Endothelial cell of umbilical vein (primary cell): ENCODE data around the gene MBD1. TPM values are rescaled to one million over a fixed set of nuclear protein-coding genes. Genes with fewer than 3 reads are reported as not detected.
"Not testable (repeated sequence)": the region's sequence is repeated elsewhere in the genome, so short reads cannot be mapped to it uniquely, and the experiment has no call there.

Experiments
- BruUV-seq: library from RNA; stranded (reverse); fragments of 400-500 nt; replicated peaks from 2 replicates; lab custom pipeline; 2021; lab: Mats Ljungman, UMichigan
- CTCF ChIA-PET: fragments of 300-600, 350-600 bp; sonication (Branson Sonifier 250); formaldehyde crosslinking; loops from one replicate; lab custom pipeline; 2021; ENCODE audit warnings: antibody characterized with exemption, inconsistent platforms; lab: Charles Lee
- POLR2A ChIA-PET: fragments of 300-600, 350-600 bp; sonication (Branson Sonifier 250); formaldehyde crosslinking; loops from one replicate; lab custom pipeline; 2021; ENCODE audit warnings: antibody characterized with exemption, inconsistent platforms; lab: Charles Lee
- DNase-seq: peaks from one replicate; pipeline ENCODE4 v3.0.0-alpha.2; 2011; ENCODE audit warnings: low read depth, low spot score
- FAIRE-seq: peaks from 2 replicates; lab custom pipeline; 2011; peaks lifted over from hg19 to GRCh38; lab: Jason Lieb, UNC
- H2AFZ ChIP-seq: 2 replicates; pipeline ENCODE4 v1.6.0; 2012; ENCODE audit warnings: low read depth, low read length, control low read depth, inconsistent platforms
- H3K27ac ChIP-seq: 2 replicates; pipeline ENCODE4 v1.5.1; 2011; ENCODE audit warnings: low read depth, mild to moderate bottlenecking, control low read depth, low read length, moderate library complexity; ENCODE audit not compliant: insufficient read depth
- H3K27me3 ChIP-seq, 2 experiments: 2 replicates each; pipeline versions ENCODE4 v1.6.0 to v1.6.1; 2011; ENCODE audit warnings: low read length in 2 of 2, mixed read lengths in 1 of 2; ENCODE audit not compliant: control insufficient read depth in 2 of 2, insufficient read depth in 2 of 2
- H3K36me3 ChIP-seq, 2 experiments: 2 replicates in 1 of 2; 3 replicates in 1 of 2; pipeline ENCODE4 v1.5.1; 2011; ENCODE audit warnings: low read length in 2 of 2, mild to moderate bottlenecking in 1 of 2, moderate library complexity in 1 of 2; ENCODE audit not compliant: control insufficient read depth in 2 of 2, insufficient read depth in 2 of 2; ENCODE audit errors: extremely low read depth in 1 of 2
- H3K4me1 ChIP-seq: 3 replicates; pipeline ENCODE4 v1.5.1; 2011; ENCODE audit warnings: mild to moderate bottlenecking, low read length; ENCODE audit not compliant: control insufficient read depth, insufficient read depth; ENCODE audit errors: extremely low read depth
- H3K4me2 ChIP-seq: 2 replicates; pipeline ENCODE4 v1.6.1; 2011; ENCODE audit warnings: low read length, control low read depth, mixed read lengths; ENCODE audit not compliant: insufficient read depth
- H3K4me3 ChIP-seq, 3 experiments: fragments of 200-600 bp in 1 of 3; sonication (generic), shearing (Covaris generic) in 1 of 3; replicated peaks in 1 of 3; 2 replicates each; pipeline ENCODE4 v1.5.1; 2011 to 2016; ENCODE audit warnings: control low read depth in 3 of 3, low read length in 3 of 3, mild to moderate bottlenecking in 2 of 3, inconsistent platforms in 1 of 3, low read depth in 1 of 3, moderate library complexity in 1 of 3; ENCODE audit not compliant: insufficient read depth in 1 of 3
- H3K79me2 ChIP-seq: 2 replicates; pipeline ENCODE4 v1.6.0; 2012; ENCODE audit warnings: low read length, inconsistent platforms; ENCODE audit not compliant: control insufficient read depth, insufficient read depth
- H3K9ac ChIP-seq: replicated peaks from 2 replicates; pipeline ENCODE3; 2011; ENCODE audit warnings: low read length, control low read depth; ENCODE audit not compliant: insufficient read depth; ENCODE audit errors: extremely low read depth
- H3K9me1 ChIP-seq: replicated peaks from 3 replicates; pipeline ENCODE4 v1.6.0; 2011; ENCODE audit warnings: mild to moderate bottlenecking, low read length; ENCODE audit not compliant: control insufficient read depth, insufficient read depth; ENCODE audit errors: extremely low read depth
- H3K9me3 ChIP-seq: replicated peaks from 2 replicates; pipeline ENCODE4 v1.5.1; 2012; ENCODE audit warnings: low read length, inconsistent platforms; ENCODE audit not compliant: control insufficient read depth, insufficient read depth
- H4K20me1 ChIP-seq: replicated peaks from 2 replicates; pipeline ENCODE3; 2011; ENCODE audit warnings: mild to moderate bottlenecking, low read length; ENCODE audit not compliant: control insufficient read depth, insufficient read depth; ENCODE audit errors: extremely low read depth
- CTCF ChIP-seq, 2 donors: IDR thresholded peaks; 1 replicate in 1 of 2; 2 replicates in 1 of 2; pipeline ENCODE4 v1.5.1; 2011; ENCODE audit warnings: low read length in 2 of 2, mild to moderate bottlenecking in 2 of 2, moderate library complexity in 2 of 2, control low read depth in 1 of 2, inconsistent platforms in 1 of 2, low read depth in 1 of 2; ENCODE audit not compliant: insufficient read depth in 1 of 2; ENCODE audit errors: extremely low read depth in 1 of 2
- EZH2 ChIP-seq: IDR thresholded peaks from 2 replicates; pipeline ENCODE4 v1.6.1; 2012; ENCODE audit warnings: borderline replicate concordance, low read depth, mild to moderate bottlenecking, moderate library complexity, low read length, inconsistent platforms; ENCODE audit not compliant: severe bottlenecking
- FOS ChIP-seq: IDR thresholded peaks from 2 replicates; pipeline ENCODE4 v1.6.1; 2011; ENCODE audit warnings: mild to moderate bottlenecking, low read length, moderate library complexity, borderline replicate concordance; ENCODE audit not compliant: insufficient read depth
- GATA2 ChIP-seq: IDR thresholded peaks from 2 replicates; pipeline ENCODE4 v1.7.0; 2011; ENCODE audit warnings: low read depth, mild to moderate bottlenecking, moderate library complexity, mixed read lengths, low read length; ENCODE audit not compliant: insufficient read length, insufficient read depth
- JUN ChIP-seq: IDR thresholded peaks from 2 replicates; pipeline ENCODE4 v1.6.1; 2011; ENCODE audit warnings: borderline replicate concordance, low read depth; ENCODE audit not compliant: insufficient read length, insufficient read depth
- MYC ChIP-seq: IDR thresholded peaks from one replicate; pipeline ENCODE4 v1.6.1; 2011; ENCODE audit warnings: mild to moderate bottlenecking, low read depth, low read length
- POLR2A ChIP-seq: IDR thresholded peaks from 2 replicates; pipeline ENCODE4 v1.6.1; 2012; ENCODE audit warnings: low read depth, mild to moderate bottlenecking, control low read depth, low read length
- POLR2AphosphoS5 ChIP-seq: IDR thresholded peaks from 2 replicates; pipeline ENCODE4 v1.6.1; 2012; ENCODE audit warnings: low read depth, mild to moderate bottlenecking, control low read depth, low read length, moderate library complexity; ENCODE audit not compliant: insufficient read depth
- dilution Hi-C: fragments of 300-500 bp; cut with MboI; formaldehyde crosslinking; loops from one replicate; pipeline ENCODE4 v1.15.0; 2019; ENCODE audit warnings: low sequenced_read_pairs; ENCODE audit not compliant: extremely low pct_ligation_motif_present
- intact Hi-C: fragments of 100-400 bp; cut with micrococcal nuclease; formaldehyde crosslinking; loops from one replicate; pipeline ENCODE4 v1.10.0; 2022
- polyA plus RNA-seq, 4 experiments: library from polyadenylated mRNA; depleted of rRNA in 3 of 4; stranded (reverse) in 3 of 4; unstranded in 1 of 4; fragments of >200 nt; gene quantifications; 2 replicates each; pipeline versions ENCODE4 v1.2.1 to v1.2.3, GENCODE V29; 2011 to 2012; ENCODE audit warnings: missing spikeins in 1 of 4
- total RNA-seq: library from RNA; stranded (reverse); gene quantifications from 2 replicates; pipeline ENCODE4 v1.2.3, GENCODE V29; 2021
- TF ChIP-seq, protein P1 (sequence below): IDR thresholded peaks from 2 replicates; pipeline ENCODE4 v1.6.1; 2011; ENCODE audit not compliant: insufficient read depth, insufficient read length

The MBD1 gene
- total and polyA plus RNA-seq, 2 donors (not counting 3 experiments of a cell fraction or from before 2014, with no cell fraction given), result 57.2 to 77.5 TPM

DNA sequence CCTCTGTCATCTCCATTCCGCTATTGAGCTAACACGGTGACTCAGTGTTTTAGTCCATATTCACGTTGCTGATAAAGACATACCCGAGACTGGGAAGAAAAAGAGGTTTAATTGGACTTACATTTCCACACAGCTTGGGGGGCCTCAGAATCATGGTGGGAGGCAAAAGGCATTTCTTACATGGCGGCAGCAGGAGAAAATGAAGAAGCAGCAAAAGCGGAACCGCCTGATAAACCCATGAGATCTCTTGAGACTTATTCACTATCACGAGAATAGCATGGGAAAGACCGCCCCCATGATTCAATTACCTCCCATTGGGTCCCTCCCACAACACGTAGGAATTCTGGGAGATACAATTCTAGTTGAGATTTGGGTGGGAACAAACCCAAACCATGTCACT, 28.8 kb upstream of the MBD1 start:
- dilution Hi-C loops, result no loop called here

GRCh38 chr18:50308851-50309250, 27.5 kb upstream of the MBD1 start:
- H3K9ac ChIP-seq, H3K27ac ChIP-seq, H3K4me1 ChIP-seq, POLR2A ChIA-PET, H3K4me2 ChIP-seq, H3K9me3 ChIP-seq, dilution Hi-C loops, H4K20me1 ChIP-seq, H3K79me2 ChIP-seq, BruUV-seq, H3K9me1 ChIP-seq, intact Hi-C loops, DNase-seq, FAIRE-seq, H3K36me3 ChIP-seq, H2AFZ ChIP-seq, H3K4me3 ChIP-seq: not testable (repeated sequence)
- CTCF ChIA-PET, result interaction anchor here (1.1 kb wide), 1 partner anchor 48 kb away, joined by 4 read pairs; no protein-coding TSS in a partner anchor
- peaks cover 6 to 17% of the 10 kb centered on the region in 2 experiments for H3K27me3 ChIP-seq

More for the DNA sequence above, 28.8 kb upstream of the MBD1 start:
- no peak overlapping the region for H3K9ac ChIP-seq
- H3K27ac ChIP-seq, result no peak overlapping the region
- no peak overlapping the region for H3K4me3 ChIP-seq
- TF ChIP-seq MYC, result no peak
- no peak for TF ChIP-seq FOS
- TF ChIP-seq CTCF (IDR thresholded peaks at IDR 0.05; ENCODE audit: extremely low read depth in 1 of 2, insufficient read depth in 1 of 2, low read depth in 1 of 2, low read length in 2 of 2), result no peak
- no peak for TF ChIP-seq GATA2
- TF ChIP-seq POLR2AphosphoS5, result no peak
- TF ChIP-seq POLR2A, result no peak
- no peak for TF ChIP-seq EZH2
- TF ChIP-seq JUN, result no peak
- TF ChIP-seq, protein P1, sequence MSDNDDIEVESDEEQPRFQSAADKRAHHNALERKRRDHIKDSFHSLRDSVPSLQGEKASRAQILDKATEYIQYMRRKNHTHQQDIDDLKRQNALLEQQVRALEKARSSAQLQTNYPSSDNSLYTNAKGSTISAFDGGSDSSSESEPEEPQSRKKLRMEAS, result no peak
- H3K4me1 ChIP-seq, result peaks cover 8% of the 10 kb centered on the region
- ChIA-PET CTCF (no interaction called here), POLR2A (no interaction called here)
- DNase-seq, result no peak
- no peak overlapping the region for H2AFZ ChIP-seq
- H4K20me1 ChIP-seq, result no peaks in the 10 kb centered on the region
- BruUV-seq, result no TSS peak
- intact Hi-C loops, result no loop called here
- no peaks in the 10 kb centered on the region for H3K79me2 ChIP-seq
- H3K36me3 ChIP-seq, result no peaks in the 10 kb centered on the region
- peaks cover 4 to 17% of the 10 kb centered on the region in 2 experiments for H3K27me3 ChIP-seq
- no peaks in the 10 kb centered on the region for H3K9me3 ChIP-seq
- no peak overlapping the region for H3K4me2 ChIP-seq
- no peak for FAIRE-seq
- H3K9me1 ChIP-seq, result no peaks in the 10 kb centered on the region
